ENCODE data around the gene LDLRAD4.

DNA sequence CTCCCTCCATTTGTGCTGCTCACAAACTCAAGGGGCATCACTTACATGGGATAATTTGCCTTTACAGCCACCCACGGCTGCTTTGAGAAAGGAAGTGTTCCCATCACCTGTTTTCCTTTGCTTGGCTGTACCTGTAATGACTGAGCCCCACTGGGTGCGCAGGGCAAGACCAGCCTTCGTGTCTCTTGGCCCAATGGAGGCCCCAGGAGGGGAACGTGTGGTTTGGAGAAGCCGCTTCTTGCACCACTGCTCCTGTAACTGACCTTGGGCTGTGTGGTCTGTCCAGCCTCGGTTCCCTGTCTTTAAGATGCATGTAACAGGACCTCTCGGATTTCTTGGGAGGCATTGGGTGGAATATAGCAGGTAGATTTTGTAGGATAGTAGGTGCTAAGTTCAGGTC lies 41.1 kb downstream of the LDLRAD4 start:
- TF ChIP-seq, protein P1, sequence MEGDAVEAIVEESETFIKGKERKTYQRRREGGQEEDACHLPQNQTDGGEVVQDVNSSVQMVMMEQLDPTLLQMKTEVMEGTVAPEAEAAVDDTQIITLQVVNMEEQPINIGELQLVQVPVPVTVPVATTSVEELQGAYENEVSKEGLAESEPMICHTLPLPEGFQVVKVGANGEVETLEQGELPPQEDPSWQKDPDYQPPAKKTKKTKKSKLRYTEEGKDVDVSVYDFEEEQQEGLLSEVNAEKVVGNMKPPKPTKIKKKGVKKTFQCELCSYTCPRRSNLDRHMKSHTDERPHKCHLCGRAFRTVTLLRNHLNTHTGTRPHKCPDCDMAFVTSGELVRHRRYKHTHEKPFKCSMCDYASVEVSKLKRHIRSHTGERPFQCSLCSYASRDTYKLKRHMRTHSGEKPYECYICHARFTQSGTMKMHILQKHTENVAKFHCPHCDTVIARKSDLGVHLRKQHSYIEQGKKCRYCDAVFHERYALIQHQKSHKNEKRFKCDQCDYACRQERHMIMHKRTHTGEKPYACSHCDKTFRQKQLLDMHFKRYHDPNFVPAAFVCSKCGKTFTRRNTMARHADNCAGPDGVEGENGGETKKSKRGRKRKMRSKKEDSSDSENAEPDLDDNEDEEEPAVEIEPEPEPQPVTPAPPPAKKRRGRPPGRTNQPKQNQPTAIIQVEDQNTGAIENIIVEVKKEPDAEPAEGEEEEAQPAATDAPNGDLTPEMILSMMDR (conservative IDR thresholded peaks at IDR 0.05; ENCODE audit: low read depth in 2 of 2), result no peak
- TF ChIP-seq EZH2 (IDR thresholded peaks at IDR 0.05; ENCODE audit: low read depth, unreplicated experiment) (no peak), REST (IDR thresholded peaks at IDR 0.05; ENCODE audit: unreplicated experiment) (no peak), POLR2AphosphoS5 (IDR thresholded peaks at IDR 0.05; ENCODE audit: low read depth) (no peak), NANOG (IDR thresholded peaks at IDR 0.05; ENCODE audit: borderline replicate concordance) (no peak), EZH2phosphoT487 (IDR thresholded peaks at IDR 0.05; ENCODE audit: unreplicated experiment) (no peak), JUNB (IDR thresholded peaks at IDR 0.05; ENCODE audit: unreplicated experiment) (no peak), CREB1 (CRISPR knock-in tag; IDR thresholded peaks at IDR 0.05; ENCODE audit: low read depth) (no peak), ZNF462 (CRISPR knock-in tag; IDR thresholded peaks at IDR 0.05) (no peak), STAT1 (IDR thresholded peaks at IDR 0.05; ENCODE audit: unreplicated experiment) (no peak)
- TF ChIP-seq, protein P2, sequence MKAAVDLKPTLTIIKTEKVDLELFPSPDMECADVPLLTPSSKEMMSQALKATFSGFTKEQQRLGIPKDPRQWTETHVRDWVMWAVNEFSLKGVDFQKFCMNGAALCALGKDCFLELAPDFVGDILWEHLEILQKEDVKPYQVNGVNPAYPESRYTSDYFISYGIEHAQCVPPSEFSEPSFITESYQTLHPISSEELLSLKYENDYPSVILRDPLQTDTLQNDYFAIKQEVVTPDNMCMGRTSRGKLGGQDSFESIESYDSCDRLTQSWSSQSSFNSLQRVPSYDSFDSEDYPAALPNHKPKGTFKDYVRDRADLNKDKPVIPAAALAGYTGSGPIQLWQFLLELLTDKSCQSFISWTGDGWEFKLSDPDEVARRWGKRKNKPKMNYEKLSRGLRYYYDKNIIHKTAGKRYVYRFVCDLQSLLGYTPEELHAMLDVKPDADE (IDR thresholded peaks at IDR 0.05), result no peak

Measured in GM23338 (cell line).